Endodermal cell (in vitro differentiated cells): ENCODE measurements around the gene NAPA. TPM values are rescaled to one million over a fixed set of nuclear protein-coding genes. Genes with fewer than 3 reads are reported as not detected.

Experiments used
- DNase-seq: peaks from one replicate; pipeline ENCODE4 v3.0.0-alpha.2; 2017
- H3K27ac ChIP-seq: 2 replicates; pipeline ENCODE4 v1.5.1; 2013; ENCODE audit warnings: mild to moderate bottlenecking, low read depth, low read length, moderate library complexity
- H3K27me3 ChIP-seq: 2 replicates; pipeline ENCODE4 v1.6.1; 2013; ENCODE audit warnings: mild to moderate bottlenecking, low read length, moderate library complexity; ENCODE audit not compliant: insufficient read depth, control insufficient read depth, poor library complexity, severe bottlenecking
- H3K36me3 ChIP-seq: 2 replicates; pipeline ENCODE4 v1.7.0; 2013; ENCODE audit warnings: mild to moderate bottlenecking, low read length, moderate library complexity; ENCODE audit not compliant: control insufficient read depth, insufficient read depth
- H3K4me1 ChIP-seq: one replicate; pipeline ENCODE4 v1.7.0; 2013; ENCODE audit warnings: low read length; ENCODE audit not compliant: control insufficient read depth, insufficient read depth
- H3K4me3 ChIP-seq: 2 replicates; pipeline ENCODE4 v1.5.1; 2013; ENCODE audit warnings: mild to moderate bottlenecking, low read length, moderate library complexity
- H3K9ac ChIP-seq: 2 replicates; pipeline ENCODE4 v1.6.1; 2013; ENCODE audit warnings: mild to moderate bottlenecking, low read length, moderate library complexity; ENCODE audit not compliant: poor library complexity, severe bottlenecking; ENCODE audit errors: extremely low read depth
- H3K9me3 ChIP-seq: 2 replicates; pipeline ENCODE4 v1.6.1; 2013; ENCODE audit warnings: mild to moderate bottlenecking, low read length, moderate library complexity; ENCODE audit not compliant: control insufficient read depth
- H3K27ac Mint-ChIP-seq: 2 replicates; pipeline ENCODE4 v1.8.0; 2020; ENCODE audit warnings: mixed read lengths
- H3K27me3 Mint-ChIP-seq: 2 replicates; pipeline ENCODE4 v1.8.0; 2021; ENCODE audit warnings: mild to moderate bottlenecking, mixed read lengths; ENCODE audit not compliant: insufficient read depth
- H3K36me3 Mint-ChIP-seq: 2 replicates; pipeline ENCODE4 v1.8.0; 2020; ENCODE audit warnings: low read depth, mixed read lengths
- H3K4me1 Mint-ChIP-seq: 2 replicates; pipeline ENCODE4 v1.8.0; 2020; ENCODE audit warnings: mixed read lengths
- H3K4me3 Mint-ChIP-seq: 2 replicates; pipeline ENCODE4 v1.8.0; 2020; ENCODE audit warnings: mild to moderate bottlenecking, moderate library complexity, mixed read lengths
- H3K9me3 Mint-ChIP-seq: 2 replicates; pipeline ENCODE4 v1.8.0; 2020; ENCODE audit warnings: mild to moderate bottlenecking, mixed read lengths
- CTCF ChIP-seq: fragments of 200-600 bp; sonication (generic); conservative IDR thresholded peaks from 2 replicates; pipeline ENCODE4 v1.5.0; 2021; ENCODE audit warnings: antibody characterized with exemption, mild to moderate bottlenecking
- WGBS, 2 experiments: methylation state at CpG; one replicate each; pipeline versions ENCODE4 v1.1.5 to v1.1.7; 2013; ENCODE audit warnings: missing lambda C conversion rate in 2 of 2, mixed read lengths in 1 of 2; ENCODE audit not compliant: insufficient coverage in 1 of 2, insufficient read length in 1 of 2; 5-methylcytosine and 5-hydroxymethylcytosine counted together
- total RNA-seq, 2 donors: library from RNA; stranded (reverse); fragmentation: NEBNext Ultra II Directional in 1 of 2; extraction: Animal tissue kit (Norgen Biotek cat#: 25700) in 1 of 2; gene quantifications; 2 replicates in 1 of 2; 3 replicates in 1 of 2; pipeline ENCODE4 v1.2.1, GENCODE V29; 2021

Gene NAPA
- total RNA-seq, 2 donors from 2014 or later: 66.0 to 73.9 TPM

- Histone ChIP-seq H3K9ac (no peak overlapping the region), H3K9me3 (peaks cover 10% of the 10 kb centered on the region), H3K27ac (no peak overlapping the region), H3K4me1 (no peaks in the 10 kb centered on the region), H3K36me3 (no peaks in the 10 kb centered on the region), H3K4me3 (no peak overlapping the region), H3K27me3 (no peaks in the 10 kb centered on the region)
- TF ChIP-seq CTCF: no peak
- 92 to 96% methylated on average over 4 of the region's 4 CpGs for WGBS, 2 experiments
- peaks cover 11% of the 10 kb centered on the region for H3K9me3 Mint-ChIP-seq
- no peak overlapping the region for H3K27ac Mint-ChIP-seq
- H3K27me3 Mint-ChIP-seq: no peaks in the 10 kb centered on the region
- DNase-seq: no peak
- H3K4me3 Mint-ChIP-seq: no peak overlapping the region
- H3K36me3 Mint-ChIP-seq: no peaks in the 10 kb centered on the region
- peaks cover 8% of the 10 kb centered on the region for H3K4me1 Mint-ChIP-seq
Measured at GRCh38 chr19:47537493-47537892, 22.6 kb upstream of the NAPA start.

- Mint-ChIP-seq H3K27ac (no peak overlapping the region), H3K27me3 (peaks cover 2% of the 10 kb centered on the region), H3K4me1 (peaks cover 1% of the 10 kb centered on the region), H3K36me3 (no peaks in the 10 kb centered on the region), H3K4me3 (no peak overlapping the region), H3K9me3 (peaks cover 11% of the 10 kb centered on the region)
- DNase-seq: no peak
- Histone ChIP-seq H3K4me3 (no peak overlapping the region), H3K27ac (no peak overlapping the region), H3K9me3 (peaks cover 10% of the 10 kb centered on the region), H3K27me3 (no peaks in the 10 kb centered on the region), H3K9ac (no peak overlapping the region), H3K36me3 (no peaks in the 10 kb centered on the region), H3K4me1 (no peaks in the 10 kb centered on the region)
- 82% methylated on average over 1 of the region's 1 CpG; no CpG with 5 or more reads in 1 of the 2 experiments for WGBS, 2 experiments
- TF ChIP-seq CTCF: no peak
Measured at GRCh38 chr19:47534628-47535027, 19.8 kb upstream of the NAPA start.

- Histone ChIP-seq H3K27ac (no peak overlapping the region), H3K4me1 (no peaks in the 10 kb centered on the region), H3K36me3 (no peaks in the 10 kb centered on the region), H3K27me3 (no peaks in the 10 kb centered on the region), H3K9ac (no peak overlapping the region), H3K9me3 (peaks cover 10% of the 10 kb centered on the region), H3K4me3 (no peak overlapping the region)
- Mint-ChIP-seq H3K27me3 (peaks cover 2% of the 10 kb centered on the region), H3K4me1 (no peaks in the 10 kb centered on the region), H3K36me3 (no peaks in the 10 kb centered on the region), H3K4me3 (no peak overlapping the region), H3K27ac (no peak overlapping the region), H3K9me3 (peaks cover 11% of the 10 kb centered on the region)
- TF ChIP-seq CTCF: peak; percentile 36
- WGBS, 2 experiments: 78 to 82% methylated on average over 11 to 14 of the region's 14 CpGs
- DNase-seq: no peak
Measured at GRCh38 chr19:47531640-47532387, 17.0 kb upstream of the NAPA start.
